Measurements from ENCODE around the gene ZDHHC11B.
"Not testable (repeated sequence)": the region's sequence is repeated elsewhere in the genome, so short reads cannot be mapped to it uniquely, and the experiment has no call there.

ZDHHC11B gene

DNA sequence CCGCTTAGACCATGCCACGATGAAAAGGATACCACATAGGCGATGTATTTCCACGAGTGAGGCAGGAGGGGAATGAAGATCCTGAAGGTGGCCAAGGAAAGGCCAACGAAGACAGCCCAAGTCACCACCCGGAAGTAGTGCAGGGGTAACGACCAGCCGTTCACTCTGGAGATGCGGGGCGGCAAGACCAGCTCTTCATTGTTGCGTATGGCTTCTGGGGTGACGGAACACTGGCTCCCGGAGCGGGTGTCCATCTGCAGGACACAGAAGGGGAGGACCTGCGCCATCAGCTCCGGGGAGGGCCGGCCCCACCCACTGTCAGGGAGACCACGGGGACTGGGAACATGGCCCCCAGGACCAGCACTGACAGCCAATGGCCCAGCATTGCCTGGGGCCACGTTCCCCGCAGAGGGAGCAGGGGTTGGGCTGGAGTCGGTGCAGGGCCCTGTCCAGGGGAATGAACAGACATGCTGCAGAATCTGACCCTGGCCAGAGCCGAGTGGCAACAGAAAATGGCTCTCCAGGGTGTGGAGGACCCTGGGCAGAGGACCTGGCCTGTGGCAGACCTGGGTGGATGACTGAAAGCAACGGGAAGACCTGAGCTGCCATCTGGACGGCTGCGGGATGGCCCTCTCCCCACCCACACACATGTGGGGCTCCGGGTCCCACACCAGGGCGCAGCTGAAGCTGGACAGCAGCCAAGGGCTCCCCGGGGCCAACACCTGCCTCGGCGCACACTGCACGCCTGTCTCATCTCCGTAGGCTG, 17.7 kb downstream of the ZDHHC11B start:
- ATAC-seq = no peak

DNA sequence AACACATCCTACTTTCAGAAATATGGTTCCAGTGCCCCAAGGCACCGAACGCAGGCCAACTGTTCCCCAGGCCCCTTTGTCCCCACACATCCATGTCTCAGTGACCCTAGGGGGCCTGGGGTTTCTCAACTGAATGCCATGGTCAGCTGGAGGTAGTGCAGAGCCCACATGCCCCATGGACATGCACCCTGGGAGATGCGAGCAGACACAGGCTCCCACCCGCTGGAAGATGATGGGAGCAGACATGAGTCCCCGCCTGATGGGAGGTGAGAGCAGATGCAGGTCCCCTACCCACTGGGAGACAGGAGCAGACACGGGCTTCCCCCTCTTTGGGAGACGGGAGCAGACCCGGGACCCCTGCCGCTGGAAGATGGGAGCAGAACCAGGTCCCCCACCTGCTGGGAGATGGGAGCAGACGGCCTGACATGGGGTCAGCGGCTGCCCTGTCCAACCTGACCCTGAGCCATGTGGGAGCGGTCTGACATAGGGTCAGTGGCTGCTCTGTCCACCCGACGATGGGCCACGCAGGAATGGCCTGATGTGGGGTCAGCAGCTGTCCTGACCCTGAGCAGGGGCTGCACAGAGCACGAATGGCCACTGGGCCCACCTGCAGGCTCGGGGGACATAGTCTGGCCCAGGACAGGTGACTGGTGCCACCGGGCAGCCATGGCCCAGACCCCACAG, 18.4 kb downstream of the ZDHHC11B start:
- no peak for ATAC-seq

DNA sequence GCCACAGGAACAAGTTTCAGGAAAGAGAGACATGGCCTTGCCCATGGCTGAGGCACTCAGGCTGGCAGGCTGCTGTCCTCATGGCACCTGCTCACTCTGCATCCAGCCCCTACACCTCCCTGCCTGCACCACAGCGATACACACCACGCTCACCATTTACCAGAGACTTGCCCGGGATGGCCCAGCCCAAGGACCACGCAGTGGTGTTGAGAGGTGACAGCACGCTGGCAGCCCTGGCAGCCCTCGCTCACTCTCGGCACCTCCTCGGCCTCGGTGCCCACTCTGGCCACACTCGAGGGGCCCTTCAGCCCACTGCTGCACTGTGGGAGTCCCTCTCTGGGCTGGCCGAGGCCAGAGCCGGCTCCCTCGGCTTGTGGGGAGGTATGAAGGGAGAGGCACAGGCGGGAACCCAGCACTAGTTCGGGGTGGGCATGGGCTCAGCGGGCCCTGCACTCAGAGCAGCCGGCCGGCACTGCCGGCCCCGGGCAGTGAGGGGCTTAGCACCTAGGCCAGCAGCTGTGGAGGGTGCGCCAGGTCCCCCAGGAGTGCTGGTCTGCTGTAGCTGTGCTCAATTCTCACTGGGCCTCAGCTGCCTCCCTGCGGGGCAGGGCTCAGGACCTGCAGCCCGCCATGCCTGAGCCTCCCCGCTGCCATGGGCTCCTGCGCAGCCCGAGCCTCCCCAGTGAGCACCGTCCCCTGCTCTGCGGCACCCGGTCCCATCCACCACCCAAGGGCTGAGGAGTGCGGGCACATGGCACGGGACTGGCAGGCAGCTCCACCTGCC, 20.3 kb downstream of the ZDHHC11B start:
- no peak for ATAC-seq

DNA sequence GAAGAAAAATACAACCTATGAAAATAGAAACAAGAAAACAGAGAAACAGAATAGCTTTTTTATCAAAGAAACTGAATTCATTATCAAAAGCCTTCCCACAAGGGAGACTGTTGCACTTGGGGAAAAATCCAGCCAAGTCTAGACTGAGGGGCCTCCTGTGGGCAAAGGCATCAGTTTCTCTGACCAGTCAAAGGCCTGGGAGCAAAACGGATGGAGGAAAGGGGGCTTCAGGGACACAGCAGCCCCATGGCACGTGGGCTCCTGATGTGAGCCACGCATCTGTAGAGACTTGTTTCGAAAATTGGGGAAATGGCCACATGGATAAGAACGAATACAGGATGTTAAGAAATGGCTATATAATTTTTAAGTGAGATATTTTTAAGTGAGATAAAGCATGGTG, 21.1 kb downstream of the ZDHHC11B start:
- no peak for ATAC-seq

DNA sequence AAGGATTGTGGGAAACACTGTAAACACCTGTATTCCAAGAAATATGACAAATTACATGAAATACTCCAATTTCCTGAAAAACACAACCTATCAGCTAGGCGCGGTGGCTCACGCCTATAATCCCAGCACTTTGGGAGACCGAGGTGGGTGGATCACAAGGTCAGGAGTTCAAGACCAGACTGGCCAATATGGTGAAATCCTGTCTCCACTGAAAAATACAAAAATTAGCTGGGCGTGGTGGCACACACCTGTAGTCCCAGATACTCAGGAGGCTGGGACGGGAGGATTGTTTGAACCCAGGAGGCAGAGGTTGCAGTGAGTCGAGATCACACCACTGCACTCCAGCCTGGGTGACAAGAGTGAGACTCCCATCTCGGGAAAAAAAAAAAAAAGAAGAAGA, 21.5 kb downstream of the ZDHHC11B start:
- not testable (repeated sequence) for ATAC-seq

DNA sequence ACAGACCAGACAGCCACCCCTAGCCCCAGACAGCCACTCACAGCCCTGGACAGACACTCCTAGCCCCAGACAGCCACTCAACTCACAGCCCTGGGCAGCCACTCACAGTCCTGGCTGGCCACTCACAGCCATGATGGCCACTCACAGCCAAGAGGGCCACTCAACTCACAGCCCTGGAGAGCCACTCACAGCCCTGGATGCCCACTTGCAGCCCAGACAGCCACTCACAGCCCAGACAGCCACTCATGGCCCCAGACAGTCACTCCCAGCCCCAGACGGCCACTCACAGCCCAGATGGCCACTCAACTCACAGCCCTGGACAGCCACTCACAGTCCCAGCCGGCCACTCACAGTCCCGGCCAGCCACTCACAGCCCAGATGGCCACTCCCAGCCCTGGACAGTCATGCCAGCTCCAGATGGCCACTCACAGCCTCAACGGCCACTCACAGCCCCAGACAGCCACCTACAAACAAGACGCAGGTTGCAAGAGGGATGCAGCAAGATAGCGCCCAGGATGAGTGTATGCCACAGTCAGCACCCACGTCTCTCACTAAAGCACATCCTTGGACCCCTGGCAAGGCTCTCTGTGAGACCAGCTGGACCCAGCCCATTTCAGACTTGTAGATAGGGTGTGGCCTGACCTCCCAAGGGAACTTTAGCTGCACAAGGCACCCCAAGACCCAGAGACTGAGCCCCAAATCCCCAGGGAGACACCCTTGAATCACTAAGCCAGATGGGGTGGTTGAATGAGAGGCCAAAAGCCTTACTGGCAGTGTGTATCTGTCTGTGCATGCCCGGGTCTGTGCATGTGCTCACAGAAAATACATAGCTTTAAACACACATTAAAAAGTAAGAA, 22.4 kb downstream of the ZDHHC11B start:
- no peak for ATAC-seq

DNA sequence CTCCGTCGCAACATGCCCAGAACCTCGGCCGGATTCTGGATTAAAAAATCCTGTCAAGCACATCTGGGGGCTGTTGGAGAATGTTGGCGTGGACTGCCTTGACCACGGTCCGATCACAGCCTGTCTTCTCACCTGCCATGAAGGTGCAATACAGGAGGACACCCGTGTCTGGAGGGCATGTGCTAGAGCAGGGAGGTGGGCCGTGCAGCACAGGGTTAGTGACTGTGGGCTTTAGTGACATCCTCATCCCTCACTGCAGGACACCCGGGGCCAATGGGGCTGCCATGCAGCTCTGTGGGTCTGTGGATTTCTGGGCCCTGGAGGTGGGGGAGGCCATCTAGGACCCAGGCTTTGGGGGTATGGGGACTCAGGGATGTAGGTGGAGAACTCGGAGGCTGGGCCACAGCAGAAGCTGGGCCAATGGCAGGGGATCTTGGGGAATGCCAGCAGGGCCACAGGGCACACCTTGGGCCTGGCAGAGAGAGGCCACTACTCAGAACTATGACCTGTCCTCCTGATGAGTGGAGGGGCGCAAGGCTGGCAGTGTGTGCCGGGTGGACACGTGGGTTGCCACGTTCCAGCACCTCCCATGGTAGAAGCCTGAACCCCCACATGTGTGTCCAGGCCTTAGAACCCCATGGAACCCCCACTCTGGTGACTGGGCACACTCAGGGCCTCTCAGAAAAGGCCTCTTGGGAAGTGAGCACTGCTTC, 23.3 kb downstream of the ZDHHC11B start:
- ATAC-seq = no peak

DNA sequence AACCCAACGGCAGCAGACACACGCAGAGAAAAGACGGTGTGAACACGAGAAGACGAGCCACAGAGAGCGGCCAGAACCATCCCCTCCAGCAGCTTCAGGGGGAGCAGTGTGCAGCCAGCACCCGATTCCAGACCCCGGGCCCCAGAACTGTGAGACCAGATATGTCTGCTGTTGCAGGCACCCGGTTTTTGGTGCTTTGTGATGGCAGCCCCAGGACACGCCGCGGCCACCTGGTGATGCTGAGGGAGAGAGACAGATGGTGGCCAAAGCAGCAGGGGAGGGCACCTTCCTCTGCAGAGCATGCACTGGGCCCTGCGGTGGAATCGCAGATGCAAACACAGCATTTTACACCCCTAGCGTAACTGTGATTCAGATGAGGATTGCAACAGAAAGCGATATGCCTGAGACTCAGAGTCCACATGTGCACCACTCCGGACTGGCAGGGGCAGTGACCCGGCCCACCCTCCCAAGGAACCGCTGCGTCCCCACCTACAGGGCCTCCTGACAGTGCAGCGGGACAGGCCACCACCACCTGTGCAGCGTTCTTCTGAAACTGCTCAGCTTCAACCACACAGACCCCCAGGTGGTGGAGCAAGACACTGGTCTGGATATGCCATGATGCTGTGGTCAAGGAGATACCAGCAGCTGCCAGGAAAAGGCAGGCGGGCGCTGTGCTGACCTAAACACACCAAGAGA, 24.0 kb downstream of the ZDHHC11B start:
- ATAC-seq = no peak

DNA sequence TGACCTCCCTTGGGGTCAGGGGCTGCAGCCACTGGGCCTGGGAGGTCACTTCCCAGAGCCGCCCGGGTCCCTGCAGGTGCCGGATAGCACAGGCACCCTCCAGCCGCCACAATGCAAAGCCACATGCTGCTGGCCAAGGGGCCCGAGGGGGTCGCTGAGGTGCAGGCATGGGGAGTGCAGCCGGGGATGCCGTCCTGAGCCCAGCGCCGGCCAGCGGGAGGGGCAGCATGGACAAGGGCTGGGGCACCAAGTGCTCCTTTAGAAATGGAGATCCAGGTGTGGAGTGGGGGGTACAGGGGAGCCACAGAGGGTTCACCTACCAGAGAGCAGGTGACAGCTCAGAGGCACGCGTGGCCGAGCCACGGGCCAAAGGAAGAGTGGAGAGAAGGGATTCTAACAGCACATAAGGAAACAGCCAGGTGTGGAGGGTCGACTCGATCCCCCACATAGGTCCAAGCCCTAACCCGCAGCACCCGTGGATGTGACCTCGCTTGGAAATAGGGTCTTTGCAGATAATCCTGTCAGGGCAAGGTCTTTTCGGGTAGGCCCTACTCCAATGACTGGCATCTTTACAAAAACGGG, 24.7 kb downstream of the ZDHHC11B start:
- no peak for ATAC-seq

DNA sequence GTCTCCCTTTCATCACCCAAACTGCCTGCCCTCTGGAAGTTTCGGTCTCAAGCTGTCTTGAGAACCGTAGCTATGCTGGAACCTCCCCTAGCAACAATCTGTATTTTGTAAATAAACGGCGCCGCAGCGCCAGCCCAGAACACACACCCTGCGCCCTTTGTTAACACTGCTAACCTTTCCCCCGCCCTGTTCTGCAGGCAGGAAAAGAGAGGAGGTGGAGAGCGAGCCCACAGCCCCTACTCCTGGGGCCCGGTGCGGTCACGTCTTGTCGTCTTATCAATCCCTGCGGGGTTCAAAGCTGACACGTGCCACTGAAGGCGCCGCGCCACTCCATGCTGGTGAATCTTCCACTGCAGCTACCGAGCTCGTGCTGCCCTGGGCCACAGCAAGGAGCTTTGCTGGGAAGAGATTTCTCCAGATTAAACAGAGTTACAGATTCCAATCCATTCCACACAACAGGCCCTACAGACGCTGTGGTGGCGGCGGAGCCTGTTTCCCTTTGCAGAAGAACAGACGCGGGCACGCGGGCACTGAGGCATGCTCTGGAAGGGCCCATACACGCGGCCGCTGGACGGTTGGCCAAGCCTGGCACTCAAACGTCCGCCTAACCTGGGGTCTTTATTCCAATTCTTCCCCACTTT, 25.3 kb downstream of the ZDHHC11B start:
- ATAC-seq = peak; percentile 32 to 61

DNA sequence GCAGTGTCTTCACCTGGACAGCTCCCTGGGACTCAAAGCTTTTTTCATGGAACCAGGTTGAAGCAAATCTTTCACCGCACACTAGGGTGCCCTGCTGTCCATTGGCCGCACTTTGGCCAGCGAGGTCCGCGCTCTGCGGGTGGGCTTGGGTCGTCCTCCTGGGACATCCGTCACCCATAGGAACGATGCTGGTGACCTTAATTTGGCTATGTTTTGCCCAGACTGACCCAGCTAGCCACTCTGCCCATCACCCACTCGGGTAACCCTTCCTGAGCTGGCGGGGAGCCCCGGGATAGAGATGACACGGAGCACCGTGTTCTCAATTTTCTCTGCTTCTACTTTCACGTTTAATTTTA, 25.9 kb downstream of the ZDHHC11B start:
- no peak for ATAC-seq

DNA sequence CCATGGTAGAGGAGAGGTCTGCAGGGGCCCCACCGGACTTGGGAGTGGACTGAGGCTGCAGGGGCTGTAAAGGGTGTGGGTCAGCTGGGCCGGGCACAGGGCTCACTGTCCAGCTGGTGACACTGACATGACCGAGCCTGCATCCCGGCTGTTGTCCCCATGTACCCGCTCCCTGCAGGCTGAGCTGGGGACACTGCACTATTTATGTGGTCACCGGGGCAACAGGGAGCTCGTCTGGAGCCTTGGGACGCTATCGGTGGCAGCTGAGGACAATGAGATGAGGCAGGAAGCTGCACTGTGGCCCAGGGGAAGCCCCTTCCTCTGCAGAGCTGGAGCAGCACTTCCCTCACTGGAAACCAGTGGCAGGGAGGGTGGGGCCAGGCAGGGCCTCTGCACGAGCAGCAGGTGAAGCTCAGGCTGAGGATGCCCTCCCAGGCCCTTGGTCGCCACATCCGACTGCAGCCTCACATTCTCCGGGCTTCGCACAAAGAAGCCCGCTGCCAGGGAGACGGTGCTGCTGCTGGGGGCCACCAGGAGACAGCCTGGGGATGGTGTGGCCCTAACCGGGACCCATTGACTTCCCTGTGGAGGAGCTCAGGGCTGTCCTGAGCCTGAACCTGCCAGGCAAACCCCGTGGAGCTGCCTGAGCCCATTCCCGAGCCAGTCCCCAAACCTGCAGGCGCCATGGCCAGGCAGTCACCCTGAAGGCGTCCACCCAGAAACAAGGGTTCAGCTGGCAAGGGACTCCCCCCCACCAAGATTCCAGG, 26.4 kb downstream of the ZDHHC11B start:
- ATAC-seq = no peak

DNA sequence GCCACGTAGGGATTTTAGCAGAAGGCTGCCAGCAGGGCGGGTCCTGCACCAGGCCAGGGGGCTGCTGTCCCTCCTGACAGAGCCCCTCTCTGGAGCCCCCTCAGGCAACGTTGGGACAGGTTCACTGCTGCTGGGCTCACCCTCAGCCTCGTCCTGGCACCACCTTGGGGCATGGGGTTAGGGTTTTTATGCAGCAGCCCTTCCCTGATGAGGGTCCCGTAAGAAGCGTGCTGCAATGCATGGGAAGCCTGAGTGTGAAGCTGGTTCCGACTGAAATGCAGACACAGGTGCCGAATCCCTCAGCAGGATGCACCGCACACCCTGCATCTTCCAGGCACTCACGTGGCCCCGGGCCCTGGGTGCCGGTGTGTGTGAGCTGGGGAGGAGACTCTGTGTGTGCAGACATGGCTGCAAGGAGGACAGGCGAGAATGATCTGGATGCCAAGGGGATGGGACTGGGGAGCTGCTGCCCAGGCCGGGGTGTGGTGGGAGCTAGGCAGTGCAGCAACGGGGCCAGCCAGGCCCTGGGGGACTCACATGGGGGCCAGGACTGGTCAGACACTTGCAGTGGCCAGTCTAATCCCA, 27.1 kb downstream of the ZDHHC11B start:
- no peak for ATAC-seq

DNA sequence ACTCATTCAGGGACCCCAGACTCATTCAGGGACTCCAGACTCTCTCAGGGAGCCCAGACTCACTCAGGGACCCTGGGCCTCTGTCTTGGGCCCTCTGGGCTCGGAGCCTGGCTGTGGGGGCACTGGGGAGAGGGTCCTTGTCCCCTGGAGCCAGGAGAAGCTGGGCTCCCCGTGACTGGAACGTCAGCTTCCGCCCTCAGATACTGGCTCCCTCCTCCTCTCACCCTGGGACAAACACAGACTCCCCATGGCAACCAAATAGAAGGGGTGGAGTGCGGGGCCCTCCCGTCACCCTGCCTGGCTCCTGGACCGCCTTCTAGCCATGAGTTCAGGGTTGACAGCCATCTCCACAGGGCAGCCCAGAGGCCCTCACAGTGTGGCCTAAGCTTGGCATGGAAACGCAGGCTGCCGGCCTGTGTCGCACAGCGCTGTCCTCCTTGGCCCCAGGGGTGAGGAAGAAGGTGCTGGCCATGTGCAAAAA, 27.6 kb downstream of the ZDHHC11B start:
- no peak for ATAC-seq

DNA sequence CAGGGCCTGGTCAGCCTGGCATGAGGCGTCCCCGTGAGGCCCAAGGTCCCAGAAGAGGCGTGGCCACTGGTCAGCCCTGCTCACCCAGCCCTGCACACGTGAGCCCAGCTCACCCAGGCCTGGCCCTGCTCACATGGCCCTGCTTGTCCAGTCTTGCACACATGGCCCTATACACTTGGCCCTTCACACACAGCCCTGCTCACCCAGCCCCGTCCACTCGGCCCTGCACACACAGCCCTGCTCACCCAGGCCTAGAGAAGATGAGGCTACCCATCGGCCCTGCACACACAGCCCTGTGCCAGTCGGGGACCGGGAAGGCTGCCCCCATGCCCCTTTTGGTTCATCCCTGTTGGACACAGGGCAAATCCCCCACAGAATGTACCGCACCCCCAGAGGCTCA, 28.4 kb downstream of the ZDHHC11B start:
- no peak for ATAC-seq

DNA sequence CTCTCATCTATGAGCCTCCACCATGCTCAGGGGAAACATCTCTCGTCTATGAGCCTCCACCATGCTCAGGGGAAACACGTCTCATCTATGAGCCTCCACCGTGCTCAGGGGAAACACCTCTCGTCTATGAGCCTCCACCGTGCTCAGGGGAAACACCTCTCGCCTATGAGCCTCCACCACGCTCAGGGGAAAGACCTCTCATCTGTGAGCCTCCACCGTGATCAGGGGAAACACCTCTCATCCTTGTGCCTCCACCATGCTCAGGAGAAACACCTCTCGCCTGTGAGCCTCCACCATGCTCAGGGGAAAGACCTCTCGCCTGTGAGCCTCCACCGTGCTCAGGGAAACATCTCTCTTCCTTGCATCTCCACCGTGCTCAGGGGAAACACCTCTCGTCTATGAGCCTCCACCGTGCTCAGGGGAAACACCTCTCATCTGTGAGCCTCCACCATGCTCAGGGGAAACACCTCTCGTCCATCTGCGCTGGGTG, 30.3 kb downstream of the ZDHHC11B start:
- ATAC-seq = not testable (repeated sequence)

DNA sequence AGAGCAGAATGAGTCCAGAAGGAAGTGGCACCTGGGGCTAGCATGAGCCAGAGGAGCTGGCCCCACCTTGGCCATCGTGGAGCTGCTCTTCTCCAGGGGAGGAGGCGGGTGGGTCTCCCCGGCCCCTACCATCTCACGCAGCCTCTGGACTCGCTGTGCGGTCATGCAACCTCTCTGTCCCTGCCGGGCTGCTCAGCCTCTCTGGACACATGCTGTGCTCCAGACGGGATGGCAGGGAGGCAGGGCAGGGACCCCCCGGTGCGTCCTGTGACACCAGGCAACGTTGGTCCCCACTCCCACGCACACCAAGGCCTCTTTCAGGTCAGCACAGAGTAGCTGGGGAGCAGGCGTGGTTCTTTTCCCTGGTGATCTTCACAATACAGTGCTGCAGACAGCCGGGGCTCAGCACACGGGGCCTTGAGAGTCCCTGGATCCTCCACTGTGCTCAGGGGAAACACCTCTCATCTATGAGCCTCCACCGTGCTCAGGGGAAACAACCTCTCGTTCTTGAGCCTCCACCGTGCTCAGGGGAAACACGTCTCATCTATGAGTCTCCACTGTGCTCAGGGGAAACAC, 30.9 kb downstream of the ZDHHC11B start:
- not testable (repeated sequence) for ATAC-seq

DNA sequence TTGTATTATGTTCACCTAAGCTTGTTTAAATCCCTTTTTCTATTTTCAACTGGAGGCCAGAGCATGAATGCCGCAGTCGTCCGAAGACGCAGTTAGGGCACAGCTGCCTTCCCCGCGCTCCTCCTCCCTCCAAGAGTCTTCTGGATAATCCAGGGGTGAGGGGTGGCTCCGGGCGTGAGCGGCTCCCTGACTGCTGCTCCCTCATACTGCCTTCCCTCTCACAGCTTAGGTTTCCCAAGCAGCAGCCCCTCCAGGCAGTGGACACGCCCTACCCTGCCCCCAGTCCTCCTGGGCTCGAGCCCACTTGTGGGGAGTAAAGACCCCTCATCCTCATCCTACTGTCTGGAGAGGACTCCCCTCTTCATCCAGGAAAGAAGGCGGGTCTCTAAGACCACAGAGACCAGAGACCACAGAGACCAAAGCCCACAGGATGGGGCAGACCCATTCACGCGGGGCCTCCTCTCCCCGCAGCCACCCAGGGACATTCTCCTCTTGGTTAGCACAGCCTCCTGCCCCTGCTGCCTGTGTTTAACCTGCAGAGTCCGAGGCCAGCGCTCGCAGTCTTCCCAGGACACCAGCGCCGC, 31.9 kb downstream of the ZDHHC11B start:
- ATAC-seq = not testable (repeated sequence)
